ENCODE data around the gene ZNF497.
A peak's percentile ranks its signal among the peaks of the same experiment; 100 is the strongest.

Gene ZNF497

GRCh38 chr19:58380662-58381459 is 18.3 kb upstream of the ZNF497 start, which contains the start of gene ZNF837 (continued):
- TF ChIP-seq ZNF175 (tag by site-specific recombination; IDR thresholded peaks at IDR 0.05) (no peak), KLF16 (tag by site-specific recombination; IDR thresholded peaks at IDR 0.05) (peak; percentile 98), ZFP41 (tag by site-specific recombination; IDR thresholded peaks at IDR 0.05; ENCODE audit: borderline replicate concordance) (peak; percentile 80; the same call in 1 of the 2 replicates), ZNF248 (tag by site-specific recombination; IDR thresholded peaks at IDR 0.05) (no peak), ZNF202 (tag by site-specific recombination; IDR thresholded peaks at IDR 0.05; ENCODE audit: borderline replicate concordance) (no peak), ZNF223 (tag by site-specific recombination; IDR thresholded peaks at IDR 0.05) (0 out of 2 replicates have a peak, but pooled peaks have one; percentile 11), PRDM2 (tag by site-specific recombination; IDR thresholded peaks at IDR 0.05; ENCODE audit: borderline replicate concordance) (no peak), ZNF426 (tag by site-specific recombination; IDR thresholded peaks at IDR 0.05) (no peak), ZNF621 (tag by site-specific recombination; IDR thresholded peaks at IDR 0.05) (no peak), ZNF354C (tag by site-specific recombination; IDR thresholded peaks at IDR 0.05; ENCODE audit: borderline replicate concordance, low read depth) (no peak), ZNF639 (tag by site-specific recombination; IDR thresholded peaks at IDR 0.05) (peak; percentile 70; the same call in 1 of the 2 replicates), ZNF16 (tag by site-specific recombination; IDR thresholded peaks at IDR 0.05; ENCODE audit: low read depth) (no peak), ZBTB17 (tag by site-specific recombination; IDR thresholded peaks at IDR 0.05) (peak; percentile 71), ZNF677 (tag by site-specific recombination; IDR thresholded peaks at IDR 0.05) (0 out of 2 replicates have a peak, but pooled peaks have one; percentile 40), SETDB1 (IDR thresholded peaks at IDR 0.05; ENCODE audit: insufficient read length, low read length) (no peak), OSR2 (tag by site-specific recombination; IDR thresholded peaks at IDR 0.05) (0 out of 2 replicates have a peak, but pooled peaks have one; percentile 37), WT1 (tag by site-specific recombination; IDR thresholded peaks at IDR 0.05) (peak; percentile 11; the same call in 1 of the 2 replicates), ZNF701 (tag by site-specific recombination; IDR thresholded peaks at IDR 0.05) (no peak), ZBTB11 (tag by site-specific recombination; conservative IDR thresholded peaks at IDR 0.05; ENCODE audit: low read depth) (peak; percentile 100), ZNF473 (tag by site-specific recombination; IDR thresholded peaks at IDR 0.05) (no peak), KLF7 (tag by site-specific recombination; IDR thresholded peaks at IDR 0.05; ENCODE audit: borderline replicate concordance) (peak; percentile 91; the same call in 1 of the 2 replicates), ZNF571 (tag by site-specific recombination; IDR thresholded peaks at IDR 0.05) (no peak), BCL11B (tag by site-specific recombination; IDR thresholded peaks at IDR 0.05; ENCODE audit: low read depth) (no peak; the same call in 1 of the 2 replicates), ZNF48 (tag by site-specific recombination; IDR thresholded peaks at IDR 0.05) (no peak), REST (tag by site-specific recombination; IDR thresholded peaks at IDR 0.05) (0 out of 2 replicates have a peak, but pooled peaks have one; percentile 35)
